Measurements from ENCODE around the gene ALKBH3. TPM values are rescaled to one million over a fixed set of nuclear protein-coding genes. Genes with fewer than 3 reads are reported as not detected.

Gene ALKBH3
- total RNA-seq, 2 donors from 2014 or later = 29.3 to 30.0 TPM

GRCh38 chr11:43899094-43899493 is 18.5 kb downstream of the ALKBH3 start:
- Histone ChIP-seq H3K4me1 (no peaks in the 10 kb centered on the region), H3K4me3 (no peak overlapping the region), H3K27ac (no peak overlapping the region), H3K9me3 (no peaks in the 10 kb centered on the region), H3K36me3 (replicated peaks in 1 of 2; ENCODE audit: insufficient read depth in 1 of 2, low read depth in 2 of 2) (peaks cover 0 to 30% of the 10 kb centered on the region in 2 donors), H3K27me3 (no peaks in the 10 kb centered on the region)
- ATAC-seq = no peak
- no peak for TF ChIP-seq POLR2A (IDR thresholded peaks at IDR 0.05)
- no peak for TF ChIP-seq CTCF (IDR thresholded peaks at IDR 0.05)
- 83 to 94% methylated on average over 7 to 13 of the region's 13 CpGs for whole genome bisulfite sequencing, 2 donors
- DNase-seq = no peak
- intact Hi-C loops (cut with DNase I) = no loop called here

GRCh38 chr11:43901551-43901950 is 20.9 kb downstream of the ALKBH3 start:
- no peaks in the 10 kb centered on the region for H3K27me3 ChIP-seq
- H3K4me3 ChIP-seq = no peak overlapping the region
- no peaks in the 10 kb centered on the region for H3K9me3 ChIP-seq
- peaks cover 0 to 25% of the 10 kb centered on the region in 2 donors for H3K36me3 ChIP-seq (replicated peaks in 1 of 2; ENCODE audit: insufficient read depth in 1 of 2, low read depth in 2 of 2)
- 90 to 95% methylated on average over 4 of the region's 4 CpGs for WGBS, 2 donors
- no peak overlapping the region for H3K27ac ChIP-seq
- no peak for TF ChIP-seq CTCF (IDR thresholded peaks at IDR 0.05)
- TF ChIP-seq POLR2A (IDR thresholded peaks at IDR 0.05) = no peak
- intact Hi-C loops (cut with DNase I) = no loop called here
- DNase-seq (no peak), ATAC-seq (no peak)
- H3K4me1 ChIP-seq = no peaks in the 10 kb centered on the region

- WGBS, 2 donors = 53 to 54% methylated on average over 2 of the region's 2 CpGs
Measured at GRCh38 chr11:43903078-43903477, 22.4 kb downstream of the ALKBH3 start.

GRCh38 chr11:43903969-43904368 is 23.3 kb downstream of the ALKBH3 start:
- no peak for DNase-seq
- no peak for TF ChIP-seq CTCF (IDR thresholded peaks at IDR 0.05)
- TF ChIP-seq POLR2A (IDR thresholded peaks at IDR 0.05) = no peak
- Histone ChIP-seq H3K9me3 (no peaks in the 10 kb centered on the region), H3K36me3 (replicated peaks in 1 of 2; ENCODE audit: insufficient read depth in 1 of 2, low read depth in 2 of 2) (peaks cover 0 to 10% of the 10 kb centered on the region in 2 donors), H3K27me3 (no peaks in the 10 kb centered on the region), H3K4me3 (no peak overlapping the region), H3K4me1 (no peaks in the 10 kb centered on the region), H3K27ac (no peak overlapping the region)
- intact Hi-C loops (cut with DNase I) = no loop called here
- 93 to 97% methylated on average over 4 of the region's 4 CpGs for WGBS, 2 donors
- ATAC-seq = no peak

More at GRCh38 chr11:43903078-43903477, 22.4 kb downstream of the ALKBH3 start:
- ATAC-seq (no peak), DNase-seq (no peak)
- Histone ChIP-seq H3K4me1 (no peaks in the 10 kb centered on the region), H3K9me3 (no peaks in the 10 kb centered on the region), H3K27me3 (no peaks in the 10 kb centered on the region), H3K4me3 (no peak overlapping the region), H3K36me3 (replicated peaks in 1 of 2; ENCODE audit: insufficient read depth in 1 of 2, low read depth in 2 of 2) (peaks cover 0 to 15% of the 10 kb centered on the region in 2 donors), H3K27ac (no peak overlapping the region)
- intact Hi-C loops (cut with DNase I) = no loop called here
- TF ChIP-seq CTCF (IDR thresholded peaks at IDR 0.05) (no peak), POLR2A (IDR thresholded peaks at IDR 0.05) (no peak)

- Histone ChIP-seq H3K4me3 (no peak overlapping the region), H3K27ac (no peak overlapping the region), H3K36me3 (replicated peaks in 1 of 2; ENCODE audit: insufficient read depth in 1 of 2, low read depth in 2 of 2) (peaks cover 0 to 4% of the 10 kb centered on the region in 2 donors), H3K9me3 (no peaks in the 10 kb centered on the region), H3K27me3 (no peaks in the 10 kb centered on the region), H3K4me1 (no peaks in the 10 kb centered on the region)
- ATAC-seq (no peak), DNase-seq (no peak)
- intact Hi-C loops (cut with DNase I) = no loop called here
- WGBS, 2 donors = 82 to 83% methylated on average over 10 of the region's 10 CpGs
- TF ChIP-seq CTCF (IDR thresholded peaks at IDR 0.05) (no peak), POLR2A (IDR thresholded peaks at IDR 0.05) (no peak)
Measured at GRCh38 chr11:43904742-43905535, 24.3 kb downstream of the ALKBH3 start.
